H1 (cell line): ENCODE results near the gene PLPPR3. TPM values are rescaled to one million over a fixed set of nuclear protein-coding genes. Genes with fewer than 3 reads are reported as not detected.
A peak's percentile ranks its signal among the peaks of the same experiment; 100 is the strongest.

ENCODE experiments used
- CTCF ChIA-PET: fragments of 300-600 bp; sonication (Branson Sonifier 250); formaldehyde crosslinking; loops from one replicate; lab custom pipeline; 2021; ENCODE audit not compliant: partially characterized antibody; lab: Charles Lee
- POLR2A ChIA-PET: fragments of 300-600 bp; sonication (Branson Sonifier 250); formaldehyde crosslinking; loops from one replicate; lab custom pipeline; 2021; ENCODE audit warnings: inconsistent platforms; ENCODE audit not compliant: partially characterized antibody; lab: Charles Lee
- DNase-seq, 2 experiments: peaks; one replicate each; pipeline versions ENCODE4 v3.0.0 to v3.0.0-alpha.2; 2010 to 2022; ENCODE audit warnings: low spot score in 2 of 2, low read depth in 1 of 2, mixed read lengths in 1 of 2
- FAIRE-seq: peaks from 2 replicates; lab custom pipeline; 2011; peaks lifted over from hg19 to GRCh38; lab: Jason Lieb, UNC
- H2AFZ ChIP-seq: 2 replicates; pipeline ENCODE4 v1.8.1; 2012; ENCODE audit warnings: low read length, inconsistent platforms
- H2AK5ac ChIP-seq: 2 replicates; pipeline ENCODE4 v1.6.1; 2013; ENCODE audit warnings: low read depth, low read length
- H2BK120ac ChIP-seq: replicated peaks from 2 replicates; pipeline ENCODE3; 2013; ENCODE audit warnings: low read depth, low read length, inconsistent platforms
- H2BK12ac ChIP-seq: 2 replicates; pipeline ENCODE4 v1.6.1; 2013; ENCODE audit warnings: low read depth, low read length
- H2BK15ac ChIP-seq: 2 replicates; pipeline ENCODE4 v1.6.1; 2013; ENCODE audit warnings: low read length
- H2BK20ac ChIP-seq: 2 replicates; pipeline ENCODE4 v1.6.1; 2013; ENCODE audit warnings: low read length
- H2BK5ac ChIP-seq: 2 replicates; pipeline ENCODE4 v1.6.1; 2013; ENCODE audit warnings: low read depth, low read length
- H3K14ac ChIP-seq: 2 replicates; pipeline ENCODE4 v1.6.1; 2013; ENCODE audit warnings: inconsistent platforms; ENCODE audit not compliant: insufficient read length
- H3K18ac ChIP-seq: 2 replicates; pipeline ENCODE4 v1.6.1; 2013; ENCODE audit warnings: low read length; ENCODE audit errors: extremely low read depth
- H3K23ac ChIP-seq: 2 replicates; pipeline ENCODE4 v1.6.1; 2013; ENCODE audit warnings: inconsistent platforms; ENCODE audit not compliant: insufficient read length
- H3K23me2 ChIP-seq: 2 replicates; pipeline ENCODE4 v1.6.1; 2013; ENCODE audit warnings: low read depth, low read length
- H3K27ac ChIP-seq: 2 replicates; pipeline ENCODE4 v1.6.1; 2011; ENCODE audit warnings: low read depth, low read length, inconsistent platforms
- H3K27me3 ChIP-seq, 4 experiments: replicated peaks in 1 of 4; 1 replicate in 1 of 4; 2 replicates in 3 of 4; pipeline versions ENCODE4 v1.6.1 to v1.8.1; 2011 to 2013; ENCODE audit warnings: low read length in 3 of 4, mild to moderate bottlenecking in 3 of 4, inconsistent platforms in 2 of 4, mixed read lengths in 2 of 4, moderate library complexity in 1 of 4; ENCODE audit not compliant: control insufficient read depth in 3 of 4, insufficient read depth in 3 of 4; ENCODE audit errors: extremely low read depth in 1 of 4
- H3K36me3 ChIP-seq, 4 experiments: 2 replicates each; pipeline versions ENCODE4 v1.6.1 to v1.8.1; 2011 to 2013; ENCODE audit warnings: mild to moderate bottlenecking in 4 of 4, low read length in 3 of 4, moderate library complexity in 2 of 4, control low read depth in 1 of 4, inconsistent platforms in 1 of 4; ENCODE audit not compliant: insufficient read depth in 4 of 4, control insufficient read depth in 2 of 4
- H3K4ac ChIP-seq: replicated peaks from 2 replicates; pipeline ENCODE3; 2013; ENCODE audit warnings: low read length, low read depth, mixed read lengths, inconsistent platforms; ENCODE audit not compliant: insufficient read length
- H3K4me1 ChIP-seq, 4 experiments: replicated peaks in 1 of 4; 1 replicate in 1 of 4; 2 replicates in 3 of 4; pipeline versions ENCODE4 v1.6.1 to v1.8.1; 2011 to 2013; ENCODE audit warnings: low read length in 3 of 4, inconsistent platforms in 2 of 4, mixed read lengths in 1 of 4; ENCODE audit not compliant: insufficient read depth in 4 of 4, control insufficient read depth in 3 of 4
- H3K4me2 ChIP-seq, 2 experiments: 2 replicates each; pipeline versions ENCODE4 v1.6.1 to v1.8.1; 2011 to 2013; ENCODE audit warnings: low read depth in 2 of 2, low read length in 2 of 2, control low read depth in 1 of 2, inconsistent platforms in 1 of 2, mild to moderate bottlenecking in 1 of 2; ENCODE audit not compliant: insufficient read depth in 1 of 2
- H3K4me3 ChIP-seq, 4 experiments: fragments of 200-600, 300-600 bp in 1 of 4; sonication (generic), shearing (Covaris generic), sonication (Bioruptor Twin) in 1 of 4; 2 replicates each; pipeline versions ENCODE4 v1.5.1 to v1.8.1; 2011 to 2016; ENCODE audit warnings: low read length in 4 of 4, low read depth in 3 of 4, control low read depth in 2 of 4, inconsistent platforms in 2 of 4, mild to moderate bottlenecking in 2 of 4, mixed read lengths in 1 of 4, moderate library complexity in 1 of 4; ENCODE audit not compliant: insufficient read depth in 2 of 4; ENCODE audit errors: extremely low read depth in 1 of 4
- H3K56ac ChIP-seq: replicated peaks from 2 replicates; pipeline ENCODE3; 2013; ENCODE audit warnings: low read depth, mild to moderate bottlenecking, mixed read lengths, low read length, inconsistent platforms; ENCODE audit not compliant: insufficient read length
- H3K79me1 ChIP-seq: 2 replicates; pipeline ENCODE4 v1.6.1; 2013; ENCODE audit warnings: low read depth, low read length, control low read depth
- H3K79me2 ChIP-seq, 2 experiments: 2 replicates each; pipeline versions ENCODE4 v1.6.1 to v1.8.1; 2012 to 2013; ENCODE audit warnings: low read length in 2 of 2, mild to moderate bottlenecking in 2 of 2, inconsistent platforms in 1 of 2; ENCODE audit not compliant: insufficient read depth in 2 of 2, control insufficient read depth in 1 of 2
- H3K9ac ChIP-seq, 4 experiments: replicated peaks in 1 of 4; 1 replicate in 1 of 4; 2 replicates in 3 of 4; pipeline versions ENCODE4 v1.6.1 to v1.8.1; 2011 to 2013; ENCODE audit warnings: low read depth in 3 of 4, low read length in 3 of 4, control low read depth in 2 of 4, mild to moderate bottlenecking in 2 of 4, moderate library complexity in 2 of 4, inconsistent platforms in 1 of 4; ENCODE audit errors: extremely low read depth in 1 of 4
- H3K9me3 ChIP-seq, 2 experiments: 2 replicates each; pipeline versions ENCODE4 v1.6.1 to v1.8.1; 2012 to 2013; ENCODE audit warnings: mild to moderate bottlenecking in 2 of 2, moderate library complexity in 2 of 2, control low read depth in 1 of 2, inconsistent platforms in 1 of 2, low read depth in 1 of 2, low read length in 1 of 2, mixed read lengths in 1 of 2; ENCODE audit not compliant: insufficient read depth in 2 of 2
- H4K20me1 ChIP-seq, 2 experiments: replicated peaks in 1 of 2; 2 replicates each; pipeline versions ENCODE3 to v1.8.1; 2011 to 2013; ENCODE audit warnings: inconsistent platforms in 2 of 2, low read length in 2 of 2, mild to moderate bottlenecking in 1 of 2; ENCODE audit not compliant: insufficient read depth in 2 of 2, control insufficient read depth in 1 of 2
- H4K5ac ChIP-seq: 2 replicates; pipeline ENCODE4 v1.6.1; 2013; ENCODE audit warnings: low read length, low read depth, mixed read lengths, inconsistent platforms; ENCODE audit not compliant: insufficient read length
- H4K8ac ChIP-seq: 2 replicates; pipeline ENCODE4 v1.8.0; 2013; ENCODE audit warnings: mild to moderate bottlenecking, moderate library complexity, low read length, inconsistent platforms; ENCODE audit not compliant: insufficient read depth; ENCODE audit errors: extremely low read depth
- H4K91ac ChIP-seq: replicated peaks from 2 replicates; pipeline ENCODE3; 2013; ENCODE audit warnings: low read length, mixed read lengths, inconsistent platforms; ENCODE audit not compliant: insufficient read length
- WGBS, 2 experiments: shearing (Covaris generic) in 1 of 2; methylation state at CpG; one replicate each; pipeline versions ENCODE4 v1.1.6 to v1.1.7; 2013 to 2015; ENCODE audit warnings: low lambda C conversion rate in 2 of 2, mixed read lengths in 2 of 2, inconsistent platforms in 1 of 2, low coverage in 1 of 2, missing lambda C conversion rate in 1 of 2; ENCODE audit not compliant: insufficient replicate concordance in 2 of 2, insufficient coverage in 1 of 2, insufficient read length in 1 of 2; ENCODE audit errors: extremely low coverage in 1 of 2, missing lambda C conversion rate in 1 of 2; 5-methylcytosine and 5-hydroxymethylcytosine counted together
- polyA plus RNA-seq, 7 experiments: library from polyadenylated mRNA; depleted of rRNA in 3 of 7; stranded (reverse) in 5 of 7; unstranded in 2 of 7; fragments of >200 nt in 5 of 7; fragments of 200-250 nt in 2 of 7; gene quantifications; 1 replicate in 5 of 7; 2 replicates in 1 of 7; 4 replicates in 1 of 7; pipeline versions ENCODE4 v1.2.1 to v1.2.3, GENCODE V29; 2011 to 2013; ENCODE audit warnings: missing spikeins in 2 of 7, mixed read lengths in 2 of 7
- total RNA-seq: library from RNA; stranded (reverse); fragmentation: NEBNext Ultra II Directional; extraction: Animal tissue kit (Norgen Biotek cat#: 25700); gene quantifications from 2 replicates; pipeline ENCODE4 v1.2.1, GENCODE V29; 2021

The PLPPR3 gene
- total and polyA plus RNA-seq, 2 of the 8 experiments (the other 6 are each of a cell fraction or from before 2014, with no cell fraction given): 71.7 to 76.4 TPM

- Histone ChIP-seq H3K36me3 (peaks cover 0 to 13% (median 8%) of the 10 kb centered on the region in 4 experiments; a peak in 6 of 8 replicates), H2AK5ac (peak overlapping the region; percentile 40; the same call in 1 of the 2 replicates), H3K4me2 (peak overlapping the region in 1 of 2 experiments; percentile 59; a peak in 1 of 4 replicates), H3K27me3 (no peaks in the 10 kb centered on the region), H4K5ac (no peak overlapping the region), H4K8ac (no peak overlapping the region; the same call in none of the 2 replicates), H2BK5ac (no peak overlapping the region), H3K27ac (no peak overlapping the region), H3K9me3 (no peaks in the 10 kb centered on the region), H3K23me2 (peaks cover 10% of the 10 kb centered on the region; the same call in 1 of the 2 replicates), H2AFZ (no peak overlapping the region), H3K23ac (no peak overlapping the region), H3K9ac (no peak overlapping the region), H3K4me3 (peak overlapping the region in 1 of 4 experiments; percentile 54; a peak in 1 of 8 replicates), H4K91ac (no peak overlapping the region), H3K56ac (no peak overlapping the region), H2BK20ac (no peak overlapping the region), H3K79me2 (peaks cover 30 to 31% of the 10 kb centered on the region in 2 experiments), H2BK15ac (no peak overlapping the region), H2BK12ac (no peak overlapping the region), H3K4me1 (peaks cover 0 to 31% (median 21%) of the 10 kb centered on the region in 4 experiments; a peak in 6 of 7 replicates), H3K18ac (no peak overlapping the region), H3K79me1 (no peaks in the 10 kb centered on the region), H3K14ac (no peak overlapping the region), H3K4ac (peak overlapping the region; percentile 3), H2BK120ac (no peak overlapping the region), H4K20me1 (peaks cover 20 to 23% of the 10 kb centered on the region in 2 experiments)
- POLR2A ChIA-PET: interaction anchor here (0.6 to 16.9 kb wide), 14 partner anchors 6 to 133 kb away, joined by 3 to 277 read pairs (median 8); partner anchors contain the start of genes AZU1, PLPPR3 and RNF126
- no peak for FAIRE-seq
- no peak for DNase-seq
- CTCF ChIA-PET: interaction anchor here (0.8 kb wide), 1 partner anchor 23 kb away, joined by 3 read pairs; no protein-coding TSS in a partner anchor
- 89% methylated on average over 39 of the region's 39 CpGs; no CpG with 5 or more reads in 1 of the 2 experiments for WGBS, 2 experiments
Measured at GRCh38 chr19:795691-796581, 25.8 kb downstream of the PLPPR3 start.
